GM23338 (cell line): ENCODE data around the gene SIAH1. TPM values are rescaled to one million over a fixed set of nuclear protein-coding genes. Genes with fewer than 3 reads are reported as not detected.

Source experiments
- ATAC-seq: fragments of 200-7000 bp; cut with Tn5 transposase; 3 replicates; pipeline ENCODE4 v1.9.1; 2020
- DNase-seq: peaks from one replicate; pipeline ENCODE4 v3.0.0-alpha.2; 2015; ENCODE audit warnings: low spot score
- H2AFZ ChIP-seq: fragments of 200-600 bp; sonication (generic); 2 replicates; pipeline ENCODE4 v1.8.0; 2016; ENCODE audit warnings: antibody characterized with exemption, mild to moderate bottlenecking, moderate library complexity
- H3F3A ChIP-seq: fragments of 200-600 bp; sonication (generic); replicated peaks from 2 replicates; pipeline ENCODE4 v1.8.0; 2017; ENCODE audit warnings: antibody characterized with exemption, mixed run types, low read depth
- H3K27ac ChIP-seq: fragments of 200-600 bp; sonication (generic); 2 replicates; pipeline ENCODE4 v1.6.1; 2016; ENCODE audit warnings: low read depth
- H3K27me3 ChIP-seq: fragments of 200-600 bp; sonication (generic); 2 replicates; pipeline ENCODE4 v1.8.0; 2016; ENCODE audit warnings: mild to moderate bottlenecking, mixed run types, moderate library complexity; ENCODE audit not compliant: insufficient read depth
- H3K36me3 ChIP-seq: fragments of 200-600 bp; sonication (generic); 2 replicates; pipeline ENCODE4 v1.8.0; 2016; ENCODE audit warnings: mild to moderate bottlenecking; ENCODE audit not compliant: insufficient read depth
- H3K4me1 ChIP-seq: fragments of 200-600 bp; sonication (generic); 2 replicates; pipeline ENCODE4 v1.8.0; 2016; ENCODE audit warnings: mild to moderate bottlenecking, moderate library complexity; ENCODE audit not compliant: insufficient read depth
- H3K4me2 ChIP-seq: fragments of 200-600 bp; sonication (generic); 2 replicates; pipeline ENCODE4 v1.7.1; 2017; ENCODE audit warnings: mixed run types
- H3K4me3 ChIP-seq: fragments of 200-600 bp; sonication (generic); 2 replicates; pipeline ENCODE4 v1.6.1; 2016; ENCODE audit warnings: mixed run types
- H3K79me2 ChIP-seq: fragments of 200-600 bp; sonication (generic); replicated peaks from 2 replicates; pipeline ENCODE4 v1.8.0; 2017; ENCODE audit warnings: mild to moderate bottlenecking; ENCODE audit not compliant: insufficient read depth
- H3K9me2 ChIP-seq: fragments of 200-600 bp; sonication (generic); 2 replicates; pipeline ENCODE4 v1.8.0; 2017; ENCODE audit not compliant: insufficient read depth
- H4K20me1 ChIP-seq: fragments of 200-600 bp; sonication (generic); replicated peaks from 2 replicates; pipeline ENCODE4 v1.8.0; 2017; ENCODE audit warnings: mild to moderate bottlenecking; ENCODE audit not compliant: insufficient read depth
- H3K27ac Mint-ChIP-seq: 2 replicates; pipeline ENCODE4 v1.8.0; 2020; ENCODE audit warnings: inconsistent platforms, mild to moderate bottlenecking, moderate library complexity, mixed read lengths
- H3K27me3 Mint-ChIP-seq: 3 replicates; pipeline ENCODE4 v1.8.0; 2022; ENCODE audit warnings: low read depth, mild to moderate bottlenecking, moderate library complexity, mixed read lengths, inconsistent platforms; ENCODE audit not compliant: insufficient read depth, poor library complexity
- H3K36me3 Mint-ChIP-seq: 3 replicates; pipeline ENCODE4 v1.8.0; 2021; ENCODE audit warnings: low read depth, mild to moderate bottlenecking, inconsistent platforms, moderate library complexity, mixed read lengths
- H3K4me1 Mint-ChIP-seq: 3 replicates; pipeline ENCODE4 v1.8.0; 2020; ENCODE audit warnings: mild to moderate bottlenecking, inconsistent platforms, mixed read lengths
- H3K4me3 Mint-ChIP-seq: 3 replicates; pipeline ENCODE4 v1.8.0; 2021; ENCODE audit warnings: moderate library complexity, mild to moderate bottlenecking, inconsistent platforms, mixed read lengths
- H3K9me3 Mint-ChIP-seq: 3 replicates; pipeline ENCODE4 v1.8.0; 2020; ENCODE audit warnings: moderate library complexity, mild to moderate bottlenecking, inconsistent platforms, mixed read lengths
- CREB1 ChIP-seq: fragments of 250-450 bp; sonication (Bioruptor Pico); IDR thresholded peaks from 2 replicates; pipeline ENCODE4 v1.5.0; 2020; ENCODE audit warnings: low read depth, mild to moderate bottlenecking, moderate library complexity
- CTCF ChIP-seq, 2 experiments: fragments of 200-600 bp in 1 of 2; sonication (generic) in 1 of 2; conservative IDR thresholded peaks; 2 replicates each; pipeline versions ENCODE4 v1.5.1 to v1.6.1; 2016 to 2017; ENCODE audit warnings: antibody characterized with exemption in 2 of 2, low read depth in 2 of 2, mild to moderate bottlenecking in 2 of 2, moderate library complexity in 1 of 2
- ETS1 ChIP-seq: IDR thresholded peaks from 2 replicates; pipeline ENCODE4 v1.6.1; 2016; ENCODE audit warnings: antibody characterized with exemption
- EZH2 ChIP-seq: fragments of 200-600 bp; sonication (generic); IDR thresholded peaks from one replicate; pipeline ENCODE4 v1.8.0; 2017; ENCODE audit warnings: antibody characterized with exemption, mild to moderate bottlenecking, low read depth; ENCODE audit not compliant: unreplicated experiment
- EZH2phosphoT487 ChIP-seq: fragments of 200-600 bp; sonication (generic); IDR thresholded peaks from one replicate; pipeline ENCODE4 v1.8.1; 2018; ENCODE audit warnings: antibody characterized with exemption; ENCODE audit not compliant: unreplicated experiment
- JUNB ChIP-seq: IDR thresholded peaks from one replicate; pipeline ENCODE4 v1.6.1; 2016; ENCODE audit warnings: antibody characterized with exemption; ENCODE audit not compliant: unreplicated experiment
- NANOG ChIP-seq: IDR thresholded peaks from 2 replicates; pipeline ENCODE4 v1.6.1; 2016; ENCODE audit warnings: antibody characterized with exemption, borderline replicate concordance
- POLR2AphosphoS5 ChIP-seq: IDR thresholded peaks from 2 replicates; pipeline ENCODE4 v1.6.1; 2016; ENCODE audit warnings: antibody characterized with exemption, low read depth
- REST ChIP-seq: IDR thresholded peaks from one replicate; pipeline ENCODE4 v1.6.1; 2018; ENCODE audit warnings: antibody characterized with exemption; ENCODE audit not compliant: unreplicated experiment
- STAT1 ChIP-seq: IDR thresholded peaks from one replicate; pipeline ENCODE4 v1.6.1; 2016; ENCODE audit warnings: antibody characterized with exemption; ENCODE audit not compliant: unreplicated experiment
- ZNF114 ChIP-seq: fragments of 250-450 bp; sonication (Bioruptor Pico); IDR thresholded peaks from 2 replicates; pipeline ENCODE4 v1.5.0; 2020; ENCODE audit warnings: mild to moderate bottlenecking, moderate library complexity
- ZNF331 ChIP-seq: fragments of 250-450 bp; sonication (Bioruptor Pico); IDR thresholded peaks from 2 replicates; pipeline ENCODE4 v1.5.0; 2020; ENCODE audit warnings: low read depth, mild to moderate bottlenecking, moderate library complexity
- ZNF462 ChIP-seq: fragments of 250-450 bp; sonication (Bioruptor Pico); IDR thresholded peaks from 2 replicates; pipeline ENCODE4 v1.5.0; 2020; ENCODE audit warnings: mild to moderate bottlenecking, moderate library complexity
- polyA plus RNA-seq: library from polyadenylated mRNA; unstranded; fragments of >200 nt; fragmentation: Nextera tagmentation; extraction: Ambion mirVana; gene quantifications from 2 replicates; pipeline ENCODE4 v1.2.1, GENCODE V29; 2016
- total RNA-seq: library from RNA; depleted of rRNA; stranded (reverse); fragments of >200 nt; shearing (Covaris generic); gene quantifications from 2 replicates; pipeline ENCODE4 v1.2.3, GENCODE V29; 2014

SIAH1 gene
- total and polyA plus RNA-seq, 2 experiments from 2014 or later, result 42.0 to 52.7 TPM

- DNase-seq (no peak), ATAC-seq (no peak)
- H3K4me1 ChIP-seq, result peaks cover 10% of the 10 kb centered on the region
- Mint-ChIP-seq H3K4me1 (peaks cover 8% of the 10 kb centered on the region), H3K27me3 (peaks cover 6% of the 10 kb centered on the region), H3K36me3 (no peaks in the 10 kb centered on the region), H3K27ac (no peak overlapping the region), H3K9me3 (no peaks in the 10 kb centered on the region; the same call in 2 of the 3 replicates), H3K4me3 (no peak overlapping the region)
- no peaks in the 10 kb centered on the region for H3K9me2 ChIP-seq
- TF ChIP-seq NANOG, result no peak
- TF ChIP-seq JUNB, result no peak
- TF ChIP-seq EZH2phosphoT487, result no peak
- no peak for TF ChIP-seq ZNF114 (CRISPR knock-in tag)
- TF ChIP-seq CTCF (conservative IDR thresholded peaks at IDR 0.05; ENCODE audit: low read depth in 2 of 2), result no peak
- no peak for TF ChIP-seq CREB1 (CRISPR knock-in tag)
- no peak for TF ChIP-seq POLR2AphosphoS5
- no peak for TF ChIP-seq ZNF462
- TF ChIP-seq REST, result no peak
- no peak for TF ChIP-seq STAT1
- TF ChIP-seq ZNF331 (CRISPR knock-in tag), result no peak
- TF ChIP-seq EZH2, result no peak
- no peak for TF ChIP-seq ETS1
- no peak overlapping the region for H3K4me2 ChIP-seq
- no peaks in the 10 kb centered on the region for H3K27me3 ChIP-seq
- no peaks in the 10 kb centered on the region for H3K79me2 ChIP-seq
- H2AFZ ChIP-seq, result peak overlapping the region; percentile 23; the same call in 1 of the 2 replicates
- no peaks in the 10 kb centered on the region for H3K36me3 ChIP-seq
- no peaks in the 10 kb centered on the region for H3F3A ChIP-seq
- H3K27ac ChIP-seq, result no peak overlapping the region
- no peaks in the 10 kb centered on the region for H4K20me1 ChIP-seq
- no peak overlapping the region for H3K4me3 ChIP-seq
Measured at GRCh38 chr16:48433116-48433849, 48.1 kb upstream of the SIAH1 start.
